ENCODE measurements around the gene HELQ. TPM values are rescaled to one million over a fixed set of nuclear protein-coding genes. Genes with fewer than 3 reads are reported as not detected.

Gene HELQ
- total RNA-seq, 1 experiment from 2014 or later = 11.6 TPM

- CTCF ChIA-PET = no interaction called here
- Mint-ChIP-seq H3K4me1 (ENCODE audit: low read depth, unreplicated experiment) (no peaks in the 10 kb centered on the region), H3K4me3 (ENCODE audit: unreplicated experiment) (no peak overlapping the region), H3K36me3 (ENCODE audit: insufficient read depth, unreplicated experiment) (peaks cover 6% of the 10 kb centered on the region), H3K27me3 (ENCODE audit: insufficient read depth, unreplicated experiment) (no peaks in the 10 kb centered on the region), H3K27ac (ENCODE audit: unreplicated experiment) (no peak overlapping the region), H3K9me3 (ENCODE audit: unreplicated experiment) (no peaks in the 10 kb centered on the region)
- Histone ChIP-seq H3K4me3 (ENCODE audit: low read depth, low read length) (no peak overlapping the region), H3K27me3 (replicated peaks; ENCODE audit: control insufficient read depth, insufficient read depth, low read length) (no peaks in the 10 kb centered on the region), H3K9me3 (no peaks in the 10 kb centered on the region), H3K4me1 (no peaks in the 10 kb centered on the region), H3K36me3 (ENCODE audit: control insufficient read depth, insufficient read depth, low read length) (no peaks in the 10 kb centered on the region)
- no peak for TF ChIP-seq CTCF (IDR thresholded peaks at IDR 0.05; ENCODE audit: insufficient read depth in 1 of 2, low read depth in 1 of 2, low read length in 1 of 2, severe bottlenecking in 1 of 2, unreplicated experiment in 1 of 2)
- no peak for DNase-seq
- intact Hi-C loops (cut with micrococcal nuclease; ENCODE audit: unreplicated experiment) = no loop called here
- POLR2A ChIA-PET = no interaction called here
- BruUV-seq (replicated peaks) = no TSS peak
Measured at GRCh38 chr4:83440899-83441298, 14.7 kb downstream of the HELQ start.

GRCh38 chr4:83440148-83440814, 15.3 kb downstream of the HELQ start:
- Mint-ChIP-seq H3K27me3 (ENCODE audit: insufficient read depth, unreplicated experiment) (no peaks in the 10 kb centered on the region), H3K36me3 (ENCODE audit: insufficient read depth, unreplicated experiment) (peaks cover 8% of the 10 kb centered on the region), H3K4me3 (ENCODE audit: unreplicated experiment) (no peak overlapping the region), H3K4me1 (ENCODE audit: low read depth, unreplicated experiment) (no peaks in the 10 kb centered on the region), H3K9me3 (ENCODE audit: unreplicated experiment) (no peaks in the 10 kb centered on the region), H3K27ac (ENCODE audit: unreplicated experiment) (no peak overlapping the region)
- no peak for TF ChIP-seq CTCF (IDR thresholded peaks at IDR 0.05; ENCODE audit: insufficient read depth in 1 of 2, low read depth in 1 of 2, low read length in 1 of 2, severe bottlenecking in 1 of 2, unreplicated experiment in 1 of 2)
- BruUV-seq (replicated peaks) = no TSS peak
- H3K4me3 ChIP-seq (ENCODE audit: low read depth, low read length) = no peak overlapping the region
- no peaks in the 10 kb centered on the region for H3K4me1 ChIP-seq
- no peaks in the 10 kb centered on the region for H3K36me3 ChIP-seq (ENCODE audit: control insufficient read depth, insufficient read depth, low read length)
- no peaks in the 10 kb centered on the region for H3K9me3 ChIP-seq
- ChIA-PET POLR2A (no interaction called here), CTCF (no interaction called here)
- no peak for DNase-seq
- H3K27me3 ChIP-seq (replicated peaks; ENCODE audit: control insufficient read depth, insufficient read depth, low read length) = no peaks in the 10 kb centered on the region
- intact Hi-C loops (cut with micrococcal nuclease; ENCODE audit: unreplicated experiment) = no loop called here

GRCh38 chr4:83438719-83439118, 16.9 kb downstream of the HELQ start:
- no peak overlapping the region for H3K4me3 ChIP-seq (ENCODE audit: low read depth, low read length)
- H3K36me3 Mint-ChIP-seq (ENCODE audit: insufficient read depth, unreplicated experiment) = peaks cover 11% of the 10 kb centered on the region
- no TSS peak for BruUV-seq (replicated peaks)
- DNase-seq = no peak
- H3K27ac Mint-ChIP-seq (ENCODE audit: unreplicated experiment) = no peak overlapping the region
- no peaks in the 10 kb centered on the region for H3K27me3 Mint-ChIP-seq (ENCODE audit: insufficient read depth, unreplicated experiment)
- no peaks in the 10 kb centered on the region for H3K4me1 Mint-ChIP-seq (ENCODE audit: low read depth, unreplicated experiment)
- H3K27me3 ChIP-seq (replicated peaks; ENCODE audit: control insufficient read depth, insufficient read depth, low read length) = no peaks in the 10 kb centered on the region
- intact Hi-C loops (cut with micrococcal nuclease; ENCODE audit: unreplicated experiment) = no loop called here
- no peaks in the 10 kb centered on the region for H3K4me1 ChIP-seq
- CTCF ChIA-PET = interaction anchor here (1.1 kb wide), 1 partner anchor 77 kb away, joined by 3 read pairs; no protein-coding TSS in a partner anchor
- no peak for TF ChIP-seq CTCF (IDR thresholded peaks at IDR 0.05; ENCODE audit: insufficient read depth in 1 of 2, low read depth in 1 of 2, low read length in 1 of 2, severe bottlenecking in 1 of 2, unreplicated experiment in 1 of 2)
- no peaks in the 10 kb centered on the region for H3K36me3 ChIP-seq (ENCODE audit: control insufficient read depth, insufficient read depth, low read length)
- no peak overlapping the region for H3K4me3 Mint-ChIP-seq (ENCODE audit: unreplicated experiment)
- POLR2A ChIA-PET = no interaction called here
- no peaks in the 10 kb centered on the region for H3K9me3 ChIP-seq
- no peaks in the 10 kb centered on the region for H3K9me3 Mint-ChIP-seq (ENCODE audit: unreplicated experiment)

Data from Caco-2 (cell line).